G401 (cell line): ENCODE measurements around the gene SEC31A. TPM values are rescaled to one million over a fixed set of nuclear protein-coding genes. Genes with fewer than 3 reads are reported as not detected.

ENCODE experiments used
- DNase-seq: peaks from one replicate; pipeline ENCODE4 v3.0.0-alpha.2; 2015; ENCODE audit warnings: low spot score
- in situ Hi-C: cut with HindIII; loops from 2 replicates; pipeline ENCODE4 v1.10.0; 2016; ENCODE audit warnings: low sequenced_read_pairs, mixed read lengths
- total RNA-seq: library from RNA; depleted of rRNA; stranded (reverse); fragments of >200 nt; shearing (Covaris generic); gene quantifications from 2 replicates; pipeline ENCODE4 v1.2.3, GENCODE V29; 2014

SEC31A gene
- total RNA-seq, 1 experiment from 2014 or later: 122 TPM

DNA sequence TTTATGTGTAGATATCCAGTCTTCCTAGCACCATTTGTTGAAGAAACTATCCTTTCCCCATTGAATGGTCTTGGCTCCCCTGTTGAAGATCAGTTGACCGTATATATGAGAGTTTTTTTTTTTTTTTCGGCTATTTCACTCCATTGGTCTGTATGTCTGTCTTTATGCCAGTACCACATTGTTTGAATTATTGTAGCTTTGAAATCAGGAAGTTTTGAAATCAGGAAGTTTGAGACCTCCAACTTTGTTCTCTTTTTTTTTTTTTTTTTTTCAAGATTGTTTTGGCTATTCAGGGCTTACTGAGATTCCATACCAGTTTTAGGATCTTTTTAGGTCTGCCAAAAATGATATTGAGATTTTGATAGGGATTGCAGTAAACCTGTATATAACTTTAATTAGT is 88.0 kb downstream of the SEC31A start:
- DNase-seq: no peak
- in situ Hi-C loops: no loop called here

DNA sequence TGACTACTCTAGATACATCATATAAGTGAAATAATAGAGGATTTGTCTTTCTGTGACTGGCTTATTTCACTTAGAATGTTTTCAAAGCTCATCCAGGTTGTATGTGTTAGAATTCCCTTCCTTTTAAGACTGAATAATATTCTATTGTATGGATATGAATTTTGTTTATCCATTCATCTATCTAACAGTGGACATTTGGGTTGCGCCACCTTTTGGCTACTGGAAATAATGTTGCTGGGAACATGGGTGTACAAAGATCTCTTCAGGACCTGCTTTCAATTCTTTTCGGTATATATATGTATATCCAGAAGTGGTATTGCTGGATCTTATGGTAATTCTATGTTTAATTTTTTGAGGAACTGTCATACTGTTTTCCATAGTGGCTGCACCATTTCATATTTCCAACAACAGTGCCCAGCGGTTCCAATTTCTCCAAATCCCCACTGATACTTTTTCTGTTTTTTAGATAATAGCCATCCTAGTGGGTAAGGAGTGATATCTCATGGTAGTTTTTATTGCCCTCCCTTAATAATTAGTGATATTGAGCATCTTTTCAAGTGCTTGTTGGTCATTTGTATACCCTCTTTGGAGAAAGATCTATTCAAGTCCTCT is 88.9 kb downstream of the SEC31A start:
- in situ Hi-C loops: no loop called here
- DNase-seq: no peak

GRCh38 chr4:82799006-82799881 is 91.7 kb downstream of the SEC31A start:
- in situ Hi-C loops: no loop called here
- DNase-seq: peak; percentile 52

GRCh38 chr4:82798168-82799005 is 92.6 kb downstream of the SEC31A start, which contains the start of gene SCD5:
Gene SCD5 (minus strand): TSS chr4:82798796. CDS start chr4:82798537, 259 bp downstream.
- DNase-seq: peak; percentile 90
- in situ Hi-C loops: no loop called here

GRCh38 chr4:82797405-82798111 is 93.4 kb downstream of the SEC31A start:
- peak; percentile 41 for DNase-seq

GRCh38 chr4:82797040-82797404 is 93.9 kb downstream of the SEC31A start:
- peak; percentile 54 for DNase-seq
- in situ Hi-C loops: no loop called here

More at GRCh38 chr4:82797405-82798111, 93.4 kb downstream of the SEC31A start:
- in situ Hi-C loops: no loop called here

- peak; percentile 39 for DNase-seq
- in situ Hi-C loops: no loop called here
Observed at GRCh38 chr4:82792912-82793649, 97.9 kb downstream of the SEC31A start.

- in situ Hi-C loops: no loop called here
- no peak for DNase-seq
Observed at GRCh38 chr4:82791179-82791578, 99.8 kb downstream of the SEC31A start.

- no peak for DNase-seq
- in situ Hi-C loops: no loop called here
Observed at GRCh38 chr4:82790060-82790660, 100.8 kb downstream of the SEC31A start.

- DNase-seq: no peak
- in situ Hi-C loops: no loop called here
Observed at GRCh38 chr4:82789025-82789776, 101.8 kb downstream of the SEC31A start.

GRCh38 chr4:82787342-82787741 is 103.6 kb downstream of the SEC31A start:
- no peak for DNase-seq
- in situ Hi-C loops: no loop called here

DNA sequence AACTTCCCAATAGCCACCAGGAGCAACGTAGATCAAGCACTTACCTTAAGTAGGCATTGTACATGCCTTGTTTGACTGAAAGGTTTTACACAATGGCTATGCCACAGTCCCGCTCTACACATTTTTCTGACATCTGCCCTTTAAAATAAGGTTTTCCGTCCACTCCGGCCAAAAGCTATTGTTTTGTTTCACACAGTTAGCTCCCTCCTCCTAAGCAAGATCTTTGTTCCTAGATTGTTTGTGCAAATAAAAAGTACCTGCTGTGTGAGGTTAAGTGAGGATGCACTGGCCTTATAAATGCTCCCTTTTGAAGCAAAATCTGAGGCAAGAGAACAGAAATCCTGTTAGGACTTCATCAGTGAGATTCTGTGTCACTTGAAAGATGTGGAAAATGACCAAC is 104.1 kb downstream of the SEC31A start:
- in situ Hi-C loops: no loop called here
- no peak for DNase-seq

GRCh38 chr4:82785611-82786400 is 105.1 kb downstream of the SEC31A start:
- no peak for DNase-seq
- in situ Hi-C loops: no loop called here

DNA sequence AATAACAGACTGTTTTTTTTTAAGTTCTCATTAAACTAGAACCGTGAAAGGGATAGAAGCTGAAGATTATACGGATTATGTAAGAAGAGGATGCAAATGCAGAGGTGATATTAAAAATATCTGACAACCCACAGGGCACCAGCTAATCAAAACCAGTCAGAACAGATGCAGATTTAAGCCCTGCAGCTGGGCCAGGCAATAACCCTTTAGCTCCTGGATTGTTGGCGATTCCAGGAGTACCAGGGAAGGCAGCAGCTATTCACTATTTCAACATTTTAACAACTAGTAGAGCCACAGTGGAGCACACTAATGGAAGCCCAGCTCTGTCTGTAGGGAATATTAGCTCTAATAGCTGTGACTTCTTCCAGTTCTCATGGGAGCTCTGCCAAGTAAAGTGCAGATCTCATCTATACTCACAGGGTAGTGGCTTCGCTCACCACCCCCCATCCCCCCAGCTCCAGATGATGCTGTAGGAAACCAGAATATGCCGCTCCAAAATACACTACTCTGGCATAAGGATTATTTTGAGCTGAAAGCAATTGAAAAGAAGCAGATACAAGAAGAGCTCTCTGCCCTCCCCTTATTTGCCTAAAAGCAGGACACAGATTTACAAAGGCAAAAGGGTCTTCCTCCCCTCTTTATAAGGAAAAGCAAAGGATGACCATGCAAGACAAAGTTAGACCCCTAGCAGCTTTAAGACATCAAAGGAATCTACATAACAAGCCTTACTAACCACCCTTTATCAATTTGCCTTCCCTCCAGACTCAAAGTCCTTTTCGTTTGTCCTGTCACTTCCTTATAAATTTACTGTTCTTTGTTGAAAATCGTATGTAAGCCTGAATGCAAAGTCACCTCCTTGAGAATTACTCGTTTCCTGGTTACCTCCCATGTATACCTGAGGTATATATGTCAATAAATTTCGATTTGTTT is 106.0 kb downstream of the SEC31A start:
- no peak for DNase-seq
- in situ Hi-C loops: no loop called here

- in situ Hi-C loops: no loop called here
- no peak for DNase-seq
Observed at GRCh38 chr4:82782626-82783345, 108.2 kb downstream of the SEC31A start.
